Central memory CD8-positive, alpha-beta T cell (primary cell): ENCODE measurements around the gene SSBP3.
A peak's percentile ranks its signal among the peaks of the same experiment; 100 is the strongest.

Experiments
- ATAC-seq: fragments of 150-1000 bp; cut with Tn5 transposase; replicated peaks from 2 replicates; pipeline ENCODE4 v1.10.0; 2022; ENCODE audit warnings: mild to moderate bottlenecking, moderate FRiP score, moderate number of reproducible peaks; ENCODE audit not compliant: poor library complexity, severe bottlenecking; ENCODE audit errors: extremely low read depth
- DNase-seq, 2 donors: peaks; one replicate each; pipeline ENCODE4 v3.0.0; 2021; ENCODE audit warnings: low spot score in 2 of 2
- H3K27ac Mint-ChIP-seq: one replicate; pipeline ENCODE4 v1.8.0; 2022; ENCODE audit warnings: low read depth, mild to moderate bottlenecking, moderate library complexity, mixed read lengths
- H3K27me3 Mint-ChIP-seq: one replicate; pipeline ENCODE4 v1.8.0; 2022; ENCODE audit warnings: mixed read lengths
- H3K36me3 Mint-ChIP-seq: one replicate; pipeline ENCODE4 v1.8.0; 2022; ENCODE audit warnings: mild to moderate bottlenecking, moderate library complexity, mixed read lengths; ENCODE audit not compliant: insufficient read depth
- H3K4me1 Mint-ChIP-seq: one replicate; pipeline ENCODE4 v1.8.0; 2022; ENCODE audit warnings: mixed read lengths
- H3K4me3 Mint-ChIP-seq: one replicate; pipeline ENCODE4 v1.8.0; 2022; ENCODE audit warnings: mild to moderate bottlenecking, moderate library complexity, mixed read lengths
- H3K9me3 Mint-ChIP-seq: one replicate; pipeline ENCODE4 v1.8.0; 2022; ENCODE audit warnings: mixed read lengths

SSBP3 gene

DNA sequence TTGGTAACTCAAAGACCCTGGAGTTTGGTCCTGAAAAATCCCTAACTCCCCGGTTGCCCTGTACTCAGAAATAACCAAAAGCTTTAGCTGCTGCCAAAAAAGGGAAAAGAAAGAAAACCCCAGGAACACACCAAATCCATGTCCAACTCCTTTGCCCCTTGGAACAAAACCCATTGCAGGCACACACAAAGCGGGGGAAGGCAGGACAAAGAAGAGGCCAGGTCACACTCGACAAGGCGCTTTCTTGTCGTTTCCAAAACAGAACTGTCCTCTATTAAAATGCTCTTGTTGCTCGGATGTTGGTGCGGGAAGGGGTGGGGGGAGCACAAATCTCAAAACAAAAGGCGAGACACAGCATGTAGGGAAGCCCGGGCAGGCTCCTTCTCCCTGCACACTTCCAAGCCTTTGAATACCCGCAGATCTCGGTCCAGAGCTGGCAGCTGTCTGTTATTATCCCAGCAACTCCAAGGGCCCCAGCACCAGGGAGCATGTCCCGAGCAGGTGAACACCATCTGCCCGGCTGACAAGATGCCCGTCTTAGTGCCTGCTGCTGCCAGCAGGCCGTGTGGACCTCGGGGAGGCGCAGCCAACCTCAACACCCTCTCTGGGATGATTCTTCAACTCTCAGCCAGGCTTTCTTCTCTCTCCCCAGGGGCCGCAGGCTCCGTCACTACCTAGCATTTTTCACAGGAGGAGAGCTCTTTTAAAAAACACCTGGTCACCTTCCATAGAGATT is 96.4 kb downstream of the SSBP3 start:
- Mint-ChIP-seq H3K36me3 (peaks cover 2% of the 10 kb centered on the region), H3K9me3 (no peaks in the 10 kb centered on the region), H3K4me1 (peaks cover 61% of the 10 kb centered on the region), H3K27ac (no peak overlapping the region), H3K4me3 (no peak overlapping the region), H3K27me3 (no peaks in the 10 kb centered on the region)
- ATAC-seq (no peak), DNase-seq (no peak)

DNA sequence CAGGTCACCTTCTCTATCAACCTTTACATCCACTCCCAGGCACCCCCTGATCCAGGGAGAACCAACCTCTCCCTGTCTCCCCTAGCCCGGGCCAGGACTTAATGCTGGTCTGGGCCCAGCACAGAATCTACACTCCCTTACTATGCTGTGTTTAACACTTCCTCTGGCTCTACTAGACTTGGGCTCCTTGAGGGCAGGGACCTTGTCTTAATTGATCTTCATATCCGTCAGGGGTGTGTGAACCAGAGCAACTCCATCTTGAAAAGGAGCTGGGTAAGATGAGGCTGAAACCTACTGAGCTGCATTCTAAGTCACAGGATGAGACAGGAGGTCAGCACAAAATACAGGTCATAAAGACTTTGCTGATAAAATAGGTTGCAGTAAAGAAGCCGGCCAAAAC is 98.9 kb downstream of the SSBP3 start:
- Mint-ChIP-seq H3K9me3 (no peaks in the 10 kb centered on the region), H3K27me3 (no peaks in the 10 kb centered on the region)

GRCh38 chr1:54305906-54306514 is 100.2 kb downstream of the SSBP3 start:
- Mint-ChIP-seq H3K4me1 (peaks cover 78% of the 10 kb centered on the region), H3K27ac (no peak overlapping the region), H3K27me3 (no peaks in the 10 kb centered on the region), H3K4me3 (no peak overlapping the region), H3K36me3 (peaks cover 2% of the 10 kb centered on the region), H3K9me3 (no peaks in the 10 kb centered on the region)
- DNase-seq (no peak), ATAC-seq (no peak)

More for the DNA sequence above, 98.9 kb downstream of the SSBP3 start:
- DNase-seq (no peak), ATAC-seq (no peak)
- H3K4me1 Mint-ChIP-seq = peaks cover 77% of the 10 kb centered on the region
- H3K4me3 Mint-ChIP-seq = no peak overlapping the region
- H3K36me3 Mint-ChIP-seq = peaks cover 2% of the 10 kb centered on the region
- no peak overlapping the region for H3K27ac Mint-ChIP-seq

- H3K36me3 Mint-ChIP-seq = no peaks in the 10 kb centered on the region
- no peak overlapping the region for H3K4me3 Mint-ChIP-seq
- peaks cover 76% of the 10 kb centered on the region for H3K4me1 Mint-ChIP-seq
- no peaks in the 10 kb centered on the region for H3K27me3 Mint-ChIP-seq
- no peak overlapping the region for H3K27ac Mint-ChIP-seq
- DNase-seq = no peak
- ATAC-seq = no peak
- no peaks in the 10 kb centered on the region for H3K9me3 Mint-ChIP-seq
These were observed 101.7 kb downstream of the SSBP3 start for GRCh38 chr1:54304518-54304917.

DNA sequence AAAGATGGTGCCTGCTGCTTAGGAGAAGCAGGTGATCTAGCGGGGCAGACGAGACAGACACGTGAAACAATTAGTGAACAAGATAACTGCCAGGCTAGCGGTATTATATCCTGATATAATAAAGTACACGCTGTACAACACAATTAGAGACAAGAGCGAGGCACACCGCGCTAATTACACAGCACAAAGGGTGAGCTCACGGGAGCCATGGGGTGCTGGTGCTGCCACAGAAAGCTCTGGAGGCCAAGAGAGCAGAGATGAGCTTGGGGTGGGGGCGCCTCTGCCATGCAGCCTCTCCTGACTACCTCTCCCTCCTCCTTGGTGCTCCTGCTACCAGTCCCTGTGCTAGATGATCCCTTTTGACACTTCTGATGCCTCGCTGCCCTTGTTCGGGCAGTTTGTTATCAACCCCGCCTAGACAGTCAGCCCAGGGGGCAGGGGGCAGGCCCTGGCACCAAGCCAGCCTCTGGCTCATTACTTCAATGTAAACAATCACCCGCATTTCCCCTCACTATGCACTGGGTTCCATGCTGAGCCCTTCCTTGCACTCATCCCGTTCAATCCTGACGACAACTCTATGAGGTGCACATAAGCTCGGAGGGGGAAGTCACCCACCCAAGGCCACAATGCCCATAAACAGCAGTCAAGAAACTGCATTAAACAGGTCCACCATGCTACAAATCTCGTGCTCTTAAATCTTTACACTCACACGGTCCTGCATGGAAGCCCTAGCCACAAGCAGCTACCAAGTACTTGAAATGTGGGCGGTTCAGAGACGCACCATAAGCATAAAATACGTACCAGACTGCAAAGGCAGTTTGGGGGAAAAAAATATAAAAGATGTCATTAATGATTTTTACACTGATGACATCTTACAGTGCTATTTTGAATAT is 103.0 kb downstream of the SSBP3 start:
- no peaks in the 10 kb centered on the region for H3K27me3 Mint-ChIP-seq
- no peaks in the 10 kb centered on the region for H3K9me3 Mint-ChIP-seq
- ATAC-seq (no peak), DNase-seq (no peak)
- no peak overlapping the region for H3K27ac Mint-ChIP-seq
- peaks cover 88% of the 10 kb centered on the region for H3K4me1 Mint-ChIP-seq
- H3K36me3 Mint-ChIP-seq = peaks cover 2% of the 10 kb centered on the region
- H3K4me3 Mint-ChIP-seq = no peak overlapping the region

DNA sequence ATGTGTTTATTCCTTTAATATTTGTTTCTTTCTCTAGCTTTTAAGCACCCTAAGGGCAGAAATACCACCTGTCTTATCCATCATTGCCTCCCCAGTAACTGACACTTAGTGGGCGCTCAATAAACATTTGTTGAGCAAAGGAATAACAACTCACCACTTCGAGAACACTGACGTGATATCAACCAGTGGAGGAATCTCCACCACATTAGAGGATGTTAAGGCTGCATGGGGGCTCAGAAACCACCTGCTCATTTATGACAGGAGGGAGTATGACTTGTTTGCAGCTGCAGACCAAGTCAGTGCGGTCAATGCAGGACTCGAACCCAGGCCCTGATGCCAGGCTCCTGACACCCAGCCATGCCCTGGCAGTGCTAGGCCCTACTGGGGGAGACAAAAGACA is 103.6 kb downstream of the SSBP3 start:
- DNase-seq = no peak
- no peaks in the 10 kb centered on the region for H3K27me3 Mint-ChIP-seq
- peaks cover 82% of the 10 kb centered on the region for H3K4me1 Mint-ChIP-seq
- no peaks in the 10 kb centered on the region for H3K9me3 Mint-ChIP-seq
- H3K4me3 Mint-ChIP-seq = no peak overlapping the region
- H3K27ac Mint-ChIP-seq = no peak overlapping the region
- peaks cover 2% of the 10 kb centered on the region for H3K36me3 Mint-ChIP-seq
- no peak for ATAC-seq

DNA sequence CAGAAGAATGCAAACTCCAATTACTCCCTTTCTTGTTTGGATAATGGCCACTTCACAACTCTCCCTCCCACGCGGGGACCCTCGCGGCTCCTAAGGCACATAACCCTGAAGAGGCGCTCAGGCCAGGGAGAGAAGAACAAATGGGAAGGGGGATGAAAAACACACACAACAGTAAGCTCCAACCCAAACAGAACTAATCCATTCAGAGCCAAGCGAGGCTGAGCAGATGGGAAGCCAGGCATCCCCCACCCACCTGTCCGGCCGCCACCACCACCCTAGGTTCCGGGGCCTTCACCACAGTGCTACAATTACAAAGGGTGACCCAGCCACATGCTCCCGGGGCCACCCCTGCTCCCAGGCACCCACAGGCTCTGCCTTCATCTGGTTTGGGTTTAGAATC is 104.7 kb downstream of the SSBP3 start:
- Mint-ChIP-seq H3K4me1 (peaks cover 83% of the 10 kb centered on the region), H3K27ac (no peak overlapping the region), H3K4me3 (peak overlapping the region; percentile 18), H3K27me3 (no peaks in the 10 kb centered on the region), H3K36me3 (peaks cover 2% of the 10 kb centered on the region), H3K9me3 (no peaks in the 10 kb centered on the region)
- no peak for DNase-seq
- ATAC-seq = no peak

- ATAC-seq (no peak), DNase-seq (no peak)
- no peaks in the 10 kb centered on the region for H3K9me3 Mint-ChIP-seq
- H3K27ac Mint-ChIP-seq = no peak overlapping the region
- no peaks in the 10 kb centered on the region for H3K27me3 Mint-ChIP-seq
- H3K36me3 Mint-ChIP-seq = peaks cover 2% of the 10 kb centered on the region
- H3K4me1 Mint-ChIP-seq = peaks cover 84% of the 10 kb centered on the region
- H3K4me3 Mint-ChIP-seq = no peak overlapping the region
These were observed 105.8 kb downstream of the SSBP3 start for GRCh38 chr1:54300401-54300800.

DNA sequence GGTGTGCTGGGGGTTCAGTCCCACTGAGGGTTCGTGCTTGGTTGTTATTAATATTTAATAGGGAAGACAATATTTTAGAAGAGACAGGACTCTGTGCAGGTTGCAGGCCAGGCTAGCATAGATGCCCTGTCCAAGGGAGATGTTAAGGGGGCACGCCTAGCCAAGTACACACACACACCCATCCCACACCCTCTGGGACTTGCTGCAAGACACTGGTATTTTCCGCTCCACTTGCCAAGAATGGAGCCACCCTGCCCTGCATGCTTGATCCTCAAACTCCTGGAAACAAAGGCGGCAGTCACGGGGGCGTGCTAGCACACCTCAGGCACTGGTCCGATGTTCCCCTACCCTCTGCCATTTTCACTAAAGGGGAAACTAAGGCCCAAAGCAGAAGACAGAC is 107.2 kb downstream of the SSBP3 start:
- ATAC-seq (no peak), DNase-seq (no peak)
- peaks cover 5% of the 10 kb centered on the region for H3K36me3 Mint-ChIP-seq
- no peak overlapping the region for H3K4me3 Mint-ChIP-seq
- H3K27ac Mint-ChIP-seq = peak overlapping the region; percentile 24
- H3K4me1 Mint-ChIP-seq = peaks cover 83% of the 10 kb centered on the region
- H3K9me3 Mint-ChIP-seq = no peaks in the 10 kb centered on the region
- no peaks in the 10 kb centered on the region for H3K27me3 Mint-ChIP-seq

DNA sequence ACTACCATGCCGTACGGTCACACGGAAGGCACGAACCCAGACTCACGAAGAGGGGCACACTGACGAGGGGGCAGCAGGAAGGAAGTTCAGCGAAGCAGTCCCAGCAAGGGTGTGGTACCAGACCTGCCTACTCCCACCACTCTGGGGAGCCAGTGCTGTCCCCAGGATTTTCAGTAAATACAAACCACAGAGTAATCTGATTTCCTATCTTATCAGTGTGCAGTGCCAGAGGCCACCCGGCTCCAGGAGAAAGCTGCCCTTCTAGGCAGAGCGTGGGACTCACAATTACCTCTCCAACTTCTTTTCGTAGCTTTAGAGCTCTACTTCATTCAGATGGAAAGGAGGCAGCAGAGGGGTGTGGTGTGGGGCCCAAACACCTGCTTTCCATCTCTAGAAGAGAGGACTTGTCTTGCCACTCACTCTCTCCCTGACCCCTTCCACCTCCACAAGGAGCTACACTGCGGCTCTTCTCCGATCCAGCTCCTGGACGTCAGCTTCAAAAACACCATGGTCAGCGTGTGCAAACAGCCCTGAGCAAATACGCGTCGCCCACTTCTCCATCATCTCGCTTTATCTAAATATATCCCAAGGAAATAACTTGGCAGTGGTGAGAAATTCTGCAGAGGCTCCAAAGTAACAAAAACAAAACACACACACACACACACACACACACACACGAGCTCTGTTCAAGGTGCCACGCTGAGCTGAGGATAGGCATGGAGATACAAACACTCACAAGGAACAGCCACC is 107.7 kb downstream of the SSBP3 start:
- H3K4me3 Mint-ChIP-seq = no peak overlapping the region
- no peaks in the 10 kb centered on the region for H3K9me3 Mint-ChIP-seq
- ATAC-seq (no peak), DNase-seq (no peak)
- H3K36me3 Mint-ChIP-seq = peaks cover 5% of the 10 kb centered on the region
- H3K4me1 Mint-ChIP-seq = peaks cover 81% of the 10 kb centered on the region
- peak overlapping the region; percentile 24 for H3K27ac Mint-ChIP-seq
- no peaks in the 10 kb centered on the region for H3K27me3 Mint-ChIP-seq

GRCh38 chr1:54297596-54298283 is 108.5 kb downstream of the SSBP3 start:
- no peak for ATAC-seq
- H3K4me3 Mint-ChIP-seq = no peak overlapping the region
- DNase-seq = no peak
- no peak overlapping the region for H3K27ac Mint-ChIP-seq
- peaks cover 81% of the 10 kb centered on the region for H3K4me1 Mint-ChIP-seq
- no peaks in the 10 kb centered on the region for H3K27me3 Mint-ChIP-seq
- H3K9me3 Mint-ChIP-seq = no peaks in the 10 kb centered on the region
- peaks cover 5% of the 10 kb centered on the region for H3K36me3 Mint-ChIP-seq

GRCh38 chr1:54296666-54297065 is 109.5 kb downstream of the SSBP3 start:
- DNase-seq (no peak), ATAC-seq (no peak)
- Mint-ChIP-seq H3K4me1 (peaks cover 79% of the 10 kb centered on the region), H3K36me3 (peaks cover 5% of the 10 kb centered on the region), H3K27ac (no peak overlapping the region), H3K9me3 (no peaks in the 10 kb centered on the region), H3K27me3 (no peaks in the 10 kb centered on the region), H3K4me3 (no peak overlapping the region)
